Lung microvascular endothelial cell (primary cell): ENCODE measurements around the gene TLDC2. TPM values are rescaled to one million over a fixed set of nuclear protein-coding genes. Genes with fewer than 3 reads are reported as not detected.
A peak's percentile ranks its signal among the peaks of the same experiment; 100 is the strongest.
"Not testable (repeated sequence)": the region's sequence is repeated elsewhere in the genome, so short reads cannot be mapped to it uniquely, and the experiment has no call there.

Experiments used
- DNase-seq, 2 donors: peaks; one replicate each; pipeline versions ENCODE4 v3.0.0 to v3.0.0-alpha.2; 2010; ENCODE audit warnings: low read depth in 2 of 2
- total RNA-seq: library from RNA; depleted of rRNA; stranded (reverse); fragments of >200 nt; gene quantifications from 2 replicates; pipeline ENCODE4 v1.2.1, GENCODE V29; 2014

Gene TLDC2
- total RNA-seq = under 0.01 TPM in 1 of 2 replicates, not detected in the other

- no peak for DNase-seq
These were observed at the start of gene TLDC2 for GRCh38 chr20:36875702-36876472. Gene TLDC2 (plus strand): TSS chr20:36876138. CDS start chr20:36876175, 37 bp downstream.

GRCh38 chr20:36826554-36827244 lies 49.2 kb upstream of the TLDC2 start:
- no peak for DNase-seq

GRCh38 chr20:36827541-36828279 lies 48.2 kb upstream of the TLDC2 start:
- DNase-seq = no peak

GRCh38 chr20:36830791-36831691 lies 44.9 kb upstream of the TLDC2 start:
- DNase-seq = peak; percentile 67 to 82

GRCh38 chr20:36832791-36833190 lies 43.1 kb upstream of the TLDC2 start:
- no peak for DNase-seq

DNA sequence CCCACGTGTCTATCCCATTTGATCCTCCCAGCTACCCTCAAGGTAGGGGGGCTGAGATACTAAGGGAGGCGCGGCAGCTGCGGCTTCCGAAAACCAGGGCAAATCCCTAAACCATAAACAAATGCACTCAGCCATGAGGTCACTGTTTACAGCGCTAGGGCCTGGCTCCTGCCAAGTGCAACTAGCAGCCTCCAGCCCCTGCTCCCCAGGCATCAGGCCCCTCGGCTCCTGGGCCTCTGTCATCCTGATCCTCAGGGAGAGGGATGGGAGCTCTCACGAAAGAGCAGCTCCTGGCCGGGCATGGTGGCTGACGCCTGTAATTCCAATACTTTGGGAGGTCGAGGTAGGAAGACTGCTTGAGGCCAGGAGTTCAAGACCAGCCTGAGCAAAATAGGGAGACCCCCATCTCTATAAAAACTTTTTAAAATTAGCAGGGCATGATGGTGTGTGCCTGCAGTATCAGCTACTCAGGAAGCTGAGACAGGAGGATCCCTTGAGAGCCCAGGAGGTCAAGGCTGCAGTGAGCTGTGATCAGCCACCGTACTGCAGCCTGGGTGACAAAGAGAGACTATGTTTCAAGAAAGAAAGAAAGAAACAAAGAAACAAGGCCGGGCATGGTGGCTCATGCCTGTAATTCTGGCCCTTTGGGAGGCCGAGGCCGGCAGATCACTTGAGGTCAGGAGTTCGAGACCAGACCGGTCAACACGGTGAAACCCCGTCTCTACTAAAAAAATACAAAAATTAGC lies 42.5 kb upstream of the TLDC2 start:
- peak in 1 of 2 donors; percentile 78 for DNase-seq

GRCh38 chr20:36835025-36835424 lies 40.9 kb upstream of the TLDC2 start:
- no peak for DNase-seq

DNA sequence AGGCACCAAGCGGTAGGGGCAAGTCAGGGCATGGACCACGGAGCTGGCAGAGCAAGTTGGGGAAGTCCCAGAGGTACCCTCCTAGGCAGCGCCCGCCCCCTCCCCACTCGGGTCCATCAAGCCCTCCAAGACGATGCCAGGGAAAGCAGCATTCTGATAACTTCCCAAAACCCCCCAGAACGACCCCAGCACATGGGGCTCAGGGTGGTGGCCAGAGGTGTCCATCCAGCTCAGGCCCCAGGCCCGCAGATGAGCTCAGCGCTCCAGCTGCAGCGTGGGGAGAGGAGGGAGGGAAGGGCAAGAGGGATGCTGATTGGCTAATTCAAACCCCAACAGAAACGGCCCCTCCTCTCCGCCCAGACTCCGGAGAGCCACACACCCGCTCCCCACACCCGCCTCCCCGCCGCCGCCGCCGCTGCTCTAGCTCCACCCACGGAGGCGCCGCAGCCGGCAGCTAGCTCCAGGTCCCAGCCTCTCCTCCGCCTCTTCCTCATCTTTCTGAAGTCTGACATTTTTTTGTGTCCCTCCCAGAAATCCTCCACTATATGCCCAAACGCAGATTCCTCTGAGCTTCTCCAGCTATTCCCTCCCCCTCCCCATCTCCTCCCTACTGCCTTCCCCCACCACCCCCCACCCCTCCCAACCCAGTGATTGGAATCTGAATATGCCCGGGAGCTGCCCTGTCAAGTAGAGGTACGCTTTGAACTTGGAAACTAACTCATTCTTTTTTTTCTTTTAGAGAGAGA lies 40.3 kb upstream of the TLDC2 start:
- DNase-seq = peak; percentile 92 to 95

GRCh38 chr20:36836591-36837269 lies 39.2 kb upstream of the TLDC2 start:
- DNase-seq = peak; percentile 70 to 81

- DNase-seq = not testable (repeated sequence)
These were observed 37.6 kb upstream of the TLDC2 start for GRCh38 chr20:36838376-36838775.

GRCh38 chr20:36839150-36839549 lies 36.8 kb upstream of the TLDC2 start:
- DNase-seq = no peak

GRCh38 chr20:36841030-36841429 lies 34.9 kb upstream of the TLDC2 start:
- not testable (repeated sequence) for DNase-seq

- DNase-seq = no peak
These were observed 30.5 kb upstream of the TLDC2 start for GRCh38 chr20:36845288-36845971.

- peak in 1 of 2 donors; percentile 74 for DNase-seq
These were observed 28.8 kb upstream of the TLDC2 start for GRCh38 chr20:36847009-36847709.

DNA sequence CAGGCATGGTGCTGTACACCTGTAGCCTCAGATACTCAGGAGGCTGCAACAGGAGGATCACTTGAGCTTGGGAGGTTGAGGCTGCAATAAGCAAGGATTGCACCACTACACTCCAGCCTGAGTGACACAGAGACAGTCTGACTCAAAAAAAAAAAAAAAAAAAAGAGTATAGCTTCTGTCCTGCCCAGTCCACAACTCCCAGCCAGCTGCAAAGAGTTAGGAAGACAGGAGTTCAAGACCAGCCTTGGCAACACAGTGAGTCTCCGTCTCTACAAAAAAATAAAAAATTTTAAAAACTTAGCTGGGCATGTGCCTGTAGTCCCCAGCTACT lies 28.3 kb upstream of the TLDC2 start:
- no peak for DNase-seq

DNA sequence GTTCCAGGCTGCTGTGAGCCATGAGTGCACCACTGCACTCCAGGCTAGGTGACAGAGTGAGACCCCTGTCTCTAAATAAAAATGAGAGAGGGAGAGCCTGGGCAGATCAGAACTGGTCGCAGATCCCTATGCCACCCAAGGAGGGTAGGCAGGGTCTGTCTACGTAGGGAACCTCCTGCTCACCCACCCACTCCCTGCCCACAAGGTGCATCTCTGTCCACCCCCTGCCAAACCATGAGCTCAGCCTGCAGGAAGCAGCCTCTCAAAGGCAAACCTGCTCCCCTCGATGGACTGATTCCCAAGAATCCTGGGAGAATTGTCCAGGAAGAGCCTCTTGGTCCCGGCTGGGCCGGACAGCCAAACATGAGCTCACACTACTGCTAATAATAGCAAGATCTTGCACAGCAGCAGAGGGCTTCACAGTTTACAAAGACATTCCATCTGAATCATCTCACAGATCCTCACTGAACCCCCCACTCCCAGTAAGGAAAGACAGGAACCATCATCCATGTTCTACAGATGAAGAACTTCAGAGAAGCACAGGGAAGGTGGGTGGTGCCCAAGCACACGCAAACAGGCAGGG lies 27.8 kb upstream of the TLDC2 start:
- peak in 1 of 2 donors; percentile 91 for DNase-seq

DNA sequence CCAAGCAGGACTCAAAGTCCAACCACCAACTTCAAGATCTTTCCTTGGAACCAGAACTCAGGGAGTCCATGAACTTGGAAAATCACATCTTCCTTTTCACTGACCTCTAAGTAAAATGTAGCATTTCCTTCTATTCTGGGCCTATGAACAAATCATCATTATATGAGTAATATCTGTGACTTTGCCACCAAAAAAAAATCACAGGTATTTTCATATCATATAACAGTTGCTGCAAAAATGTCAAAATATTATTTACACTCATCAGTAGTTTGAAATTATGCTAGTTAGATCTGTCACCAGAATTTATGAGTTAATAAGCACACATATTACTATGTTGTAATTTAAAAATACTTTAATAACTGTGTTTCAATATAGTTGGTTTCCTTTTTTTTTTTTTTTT lies 27.3 kb upstream of the TLDC2 start:
- no peak for DNase-seq
